AG08395 (cell line): ENCODE measurements around the gene ADCY9.

Source experiments
- DNase-seq: peaks from one replicate; pipeline ENCODE4 v3.0.0; 2012; ENCODE audit warnings: mixed read lengths, low spot score

Gene ADCY9

GRCh38 chr16:4003576-4003975 lies 112.7 kb downstream of the ADCY9 start:
- DNase-seq: no peak

- no peak for DNase-seq
Observed at GRCh38 chr16:4003166-4003565, 113.1 kb downstream of the ADCY9 start.

- DNase-seq: no peak
Observed at GRCh38 chr16:4002121-4002520, 114.1 kb downstream of the ADCY9 start.

- DNase-seq: peak; percentile 84
Observed at GRCh38 chr16:3999479-4000325, 116.5 kb downstream of the ADCY9 start.

GRCh38 chr16:3998793-3999478 lies 117.3 kb downstream of the ADCY9 start:
- peak; percentile 49 for DNase-seq

- DNase-seq: no peak
Observed at GRCh38 chr16:3997231-3997841, 118.9 kb downstream of the ADCY9 start.

GRCh38 chr16:3995001-3995400 lies 121.2 kb downstream of the ADCY9 start:
- no peak for DNase-seq

GRCh38 chr16:3993052-3993785 lies 123.0 kb downstream of the ADCY9 start:
- no peak for DNase-seq

GRCh38 chr16:3992297-3993051 lies 123.8 kb downstream of the ADCY9 start:
- DNase-seq: no peak

- no peak for DNase-seq
Observed at GRCh38 chr16:3988824-3989223, 127.4 kb downstream of the ADCY9 start.

GRCh38 chr16:3988011-3988410 lies 128.2 kb downstream of the ADCY9 start:
- DNase-seq: no peak

GRCh38 chr16:3987231-3987630 lies 129.0 kb downstream of the ADCY9 start:
- no peak for DNase-seq

- DNase-seq: no peak
Observed at GRCh38 chr16:3986235-3986544, 130.1 kb downstream of the ADCY9 start.

GRCh38 chr16:3984111-3985060 lies 131.9 kb downstream of the ADCY9 start:
- no peak for DNase-seq

GRCh38 chr16:3983081-3983520 lies 133.1 kb downstream of the ADCY9 start:
- DNase-seq: peak; percentile 82

- DNase-seq: no peak
Observed at GRCh38 chr16:3982216-3982615, 134.0 kb downstream of the ADCY9 start.

GRCh38 chr16:3980253-3981111 lies 135.8 kb downstream of the ADCY9 start:
- DNase-seq: peak; percentile 63

GRCh38 chr16:3979518-3979917 lies 136.7 kb downstream of the ADCY9 start:
- no peak for DNase-seq

- no peak for DNase-seq
Observed at GRCh38 chr16:3979070-3979469, 137.2 kb downstream of the ADCY9 start.

- DNase-seq: no peak
Observed at GRCh38 chr16:3977376-3977775, 138.9 kb downstream of the ADCY9 start.
